Caco-2 (cell line): ENCODE data around the gene DNPEP. TPM values are rescaled to one million over a fixed set of nuclear protein-coding genes. Genes with fewer than 3 reads are reported as not detected.

Experiments used
- BruUV-seq: library from RNA; stranded (reverse); fragments of 400-500 nt; replicated peaks from 2 replicates; lab custom pipeline; 2021; lab: Mats Ljungman, UMichigan
- CTCF ChIA-PET: fragments of 300-600 bp; sonication (Branson Sonifier 250); formaldehyde crosslinking; loops from one replicate; lab custom pipeline; 2022; ENCODE audit warnings: antibody characterized with exemption; lab: Charles Lee
- POLR2A ChIA-PET: fragments of 300-600 bp; sonication (Branson Sonifier 250); formaldehyde crosslinking; loops from one replicate; lab custom pipeline; 2022; ENCODE audit warnings: antibody characterized with exemption; lab: Charles Lee
- DNase-seq, 2 experiments: peaks; one replicate each; pipeline versions ENCODE4 v3.0.0 to v3.0.0-alpha.2; 2020 to 2022
- H3K27me3 ChIP-seq: replicated peaks from 2 replicates; pipeline ENCODE4 v1.6.0; 2011; ENCODE audit warnings: low read length; ENCODE audit not compliant: control insufficient read depth, insufficient read depth
- H3K36me3 ChIP-seq: 2 replicates; pipeline ENCODE4 v1.5.1; 2011; ENCODE audit warnings: low read length; ENCODE audit not compliant: control insufficient read depth, insufficient read depth
- H3K4me1 ChIP-seq: fragments of 250-450 bp; sonication (Bioruptor Pico); 2 replicates; pipeline ENCODE4 v1.5.1; 2020; ENCODE audit warnings: mild to moderate bottlenecking
- H3K4me3 ChIP-seq: 2 replicates; pipeline ENCODE4 v1.5.1; 2011; ENCODE audit warnings: low read depth, mild to moderate bottlenecking, control low read depth, low read length
- H3K9me3 ChIP-seq: fragments of 250-450 bp; sonication (Bioruptor Pico); 2 replicates; pipeline ENCODE4 v1.5.1; 2020; ENCODE audit warnings: mild to moderate bottlenecking, moderate library complexity
- H3K27ac Mint-ChIP-seq: one replicate; pipeline ENCODE4 v1.8.0; 2022; ENCODE audit warnings: mixed read lengths; ENCODE audit not compliant: unreplicated experiment
- H3K27me3 Mint-ChIP-seq: one replicate; pipeline ENCODE4 v1.8.0; 2022; ENCODE audit warnings: mixed read lengths; ENCODE audit not compliant: insufficient read depth, unreplicated experiment
- H3K36me3 Mint-ChIP-seq: one replicate; pipeline ENCODE4 v1.8.0; 2022; ENCODE audit warnings: mild to moderate bottlenecking, mixed read lengths; ENCODE audit not compliant: insufficient read depth, unreplicated experiment
- H3K4me1 Mint-ChIP-seq: one replicate; pipeline ENCODE4 v1.8.0; 2022; ENCODE audit warnings: low read depth, mixed read lengths; ENCODE audit not compliant: unreplicated experiment
- H3K4me3 Mint-ChIP-seq: one replicate; pipeline ENCODE4 v1.8.0; 2022; ENCODE audit warnings: mild to moderate bottlenecking, moderate library complexity, mixed read lengths; ENCODE audit not compliant: unreplicated experiment
- H3K9me3 Mint-ChIP-seq: one replicate; pipeline ENCODE4 v1.8.0; 2022; ENCODE audit warnings: mixed read lengths; ENCODE audit not compliant: unreplicated experiment
- CTCF ChIP-seq, 2 experiments: fragments of 200-600 bp in 1 of 2; IDR thresholded peaks; 1 replicate in 1 of 2; 2 replicates in 1 of 2; pipeline versions ENCODE4 v1.5.1 to v1.8.0; 2011 to 2022; ENCODE audit warnings: antibody characterized with exemption in 1 of 2, control low read depth in 1 of 2, inconsistent platforms in 1 of 2, low read depth in 1 of 2, low read length in 1 of 2, mild to moderate bottlenecking in 1 of 2, moderate library complexity in 1 of 2; ENCODE audit not compliant: insufficient read depth in 1 of 2, severe bottlenecking in 1 of 2, unreplicated experiment in 1 of 2
- intact Hi-C: fragments of 100-400 bp; cut with micrococcal nuclease; formaldehyde crosslinking; loops from one replicate; pipeline ENCODE4 v1.10.0; 2022; ENCODE audit not compliant: unreplicated experiment
- total RNA-seq: library from RNA; stranded (reverse); gene quantifications from 2 replicates; pipeline ENCODE4 v1.2.3, GENCODE V29; 2022

DNPEP gene
- total RNA-seq, 1 experiment from 2014 or later: 102 TPM

GRCh38 chr2:219356834-219357233, 30.9 kb downstream of the DNPEP start:
- Histone ChIP-seq H3K36me3 (no peaks in the 10 kb centered on the region), H3K4me1 (no peaks in the 10 kb centered on the region), H3K4me3 (no peak overlapping the region), H3K9me3 (no peaks in the 10 kb centered on the region), H3K27me3 (no peaks in the 10 kb centered on the region; the same call in 1 of the 2 replicates)
- TF ChIP-seq CTCF (IDR thresholded peaks at IDR 0.05; ENCODE audit: insufficient read depth in 1 of 2, low read depth in 1 of 2, low read length in 1 of 2, severe bottlenecking in 1 of 2, unreplicated experiment in 1 of 2): no peak
- H3K36me3 Mint-ChIP-seq: no peaks in the 10 kb centered on the region
- H3K9me3 Mint-ChIP-seq: no peaks in the 10 kb centered on the region
- CTCF ChIA-PET: no interaction called here
- H3K27ac Mint-ChIP-seq: no peak overlapping the region
- H3K4me3 Mint-ChIP-seq: no peak overlapping the region
- no peak for DNase-seq
- H3K4me1 Mint-ChIP-seq: no peaks in the 10 kb centered on the region
- POLR2A ChIA-PET: no interaction called here
- intact Hi-C loops: no loop called here
- BruUV-seq: no TSS peak
- H3K27me3 Mint-ChIP-seq: peaks cover 5% of the 10 kb centered on the region

- no TSS peak for BruUV-seq
- Histone ChIP-seq H3K36me3 (no peaks in the 10 kb centered on the region), H3K27me3 (no peaks in the 10 kb centered on the region), H3K9me3 (no peaks in the 10 kb centered on the region), H3K4me3 (no peak overlapping the region), H3K4me1 (no peaks in the 10 kb centered on the region)
- DNase-seq: no peak
- Mint-ChIP-seq H3K9me3 (no peaks in the 10 kb centered on the region), H3K4me1 (no peaks in the 10 kb centered on the region), H3K27me3 (peaks cover 7% of the 10 kb centered on the region), H3K4me3 (no peak overlapping the region), H3K27ac (no peak overlapping the region), H3K36me3 (no peaks in the 10 kb centered on the region)
- TF ChIP-seq CTCF (IDR thresholded peaks at IDR 0.05; ENCODE audit: insufficient read depth in 1 of 2, low read depth in 1 of 2, low read length in 1 of 2, severe bottlenecking in 1 of 2, unreplicated experiment in 1 of 2): no peak
- ChIA-PET CTCF (interaction anchor here (1.2 kb wide), 1 partner anchor 47 kb away, joined by 3 read pairs; no protein-coding TSS in a partner anchor), POLR2A (no interaction called here)
- intact Hi-C loops: no loop called here
Observed at GRCh38 chr2:219354582-219354981, 33.1 kb downstream of the DNPEP start.

- no peaks in the 10 kb centered on the region for H3K4me1 ChIP-seq
- no peak for TF ChIP-seq CTCF (IDR thresholded peaks at IDR 0.05; ENCODE audit: insufficient read depth in 1 of 2, low read depth in 1 of 2, low read length in 1 of 2, severe bottlenecking in 1 of 2, unreplicated experiment in 1 of 2)
- no peaks in the 10 kb centered on the region for H3K36me3 Mint-ChIP-seq
- intact Hi-C loops: loop anchor here (2.0 kb wide), 1 partner anchor 192 kb away; the partner anchor contains the start of gene NHEJ1
- POLR2A ChIA-PET: no interaction called here
- no peak for DNase-seq
- H3K4me1 Mint-ChIP-seq: no peaks in the 10 kb centered on the region
- H3K4me3 Mint-ChIP-seq: no peak overlapping the region
- peaks cover 12% of the 10 kb centered on the region for H3K27me3 Mint-ChIP-seq
- no peaks in the 10 kb centered on the region for H3K36me3 ChIP-seq
- no peaks in the 10 kb centered on the region for H3K9me3 ChIP-seq
- no peak overlapping the region for H3K4me3 ChIP-seq
- no peaks in the 10 kb centered on the region for H3K27me3 ChIP-seq
- BruUV-seq: no TSS peak
- CTCF ChIA-PET: interaction anchor here (1.4 kb wide), 1 partner anchor 58 kb away, joined by 6 read pairs; no protein-coding TSS in a partner anchor
- no peaks in the 10 kb centered on the region for H3K9me3 Mint-ChIP-seq
- H3K27ac Mint-ChIP-seq: no peak overlapping the region
Observed at GRCh38 chr2:219353129-219353528, 34.6 kb downstream of the DNPEP start.
